ENCODE measurements around the gene RNF138. TPM values are rescaled to one million over a fixed set of nuclear protein-coding genes. Genes with fewer than 3 reads are reported as not detected.

RNF138 gene
- polyA plus RNA-seq, 2 of the 4 experiments (the other 2 are of a cell fraction) = 17.4 to 18.3 TPM

DNA sequence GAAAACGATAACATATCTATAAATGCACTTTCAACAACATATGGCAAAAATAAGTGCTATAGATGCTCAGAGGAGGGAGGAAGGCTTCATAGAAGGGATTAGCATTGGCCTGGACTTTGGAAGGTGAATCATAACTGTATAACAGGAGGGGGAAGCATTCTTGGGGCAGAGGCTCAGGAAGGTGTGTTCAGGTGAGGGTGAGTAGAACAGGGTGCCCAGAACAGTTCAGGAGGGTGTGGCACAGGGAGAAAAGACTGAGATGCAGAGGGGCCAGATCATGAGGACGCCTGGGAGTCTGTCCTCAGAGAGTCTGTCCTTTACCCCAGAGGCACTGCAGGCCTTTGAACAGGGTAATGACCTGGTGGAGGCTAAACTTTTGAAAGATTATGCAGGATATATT, 68.9 kb downstream of the RNF138 start:
- H3K4me1 ChIP-seq = no peaks in the 10 kb centered on the region
- ChIA-PET POLR2A (no interaction called here), CTCF (interaction anchor here (1.6 to 11.9 kb wide), 2 partner anchors 74 to 390 kb away, joined by 3 to 165 read pairs; no protein-coding TSS in a partner anchor)
- FAIRE-seq (no peak), DNase-seq (ENCODE audit: low read depth in 1 of 2, low spot score in 1 of 2) (no peak), ATAC-seq (no peak)
- H3K4me2 ChIP-seq = no peak overlapping the region
- WGBS (ENCODE audit: missing lambda C conversion rate) = 48% methylated on average over 2 of the region's 2 CpGs
- no peak overlapping the region for H3K4me3 ChIP-seq
- no peak overlapping the region for H3K27ac ChIP-seq
- H3K9me3 ChIP-seq = no peaks in the 10 kb centered on the region
- TF ChIP-seq KDM5A (IDR thresholded peaks at IDR 0.05) = no peak
- no peak for TF ChIP-seq MYC (IDR thresholded peaks at IDR 0.05; ENCODE audit: borderline replicate concordance, low read length)
- TF ChIP-seq, protein P1, sequence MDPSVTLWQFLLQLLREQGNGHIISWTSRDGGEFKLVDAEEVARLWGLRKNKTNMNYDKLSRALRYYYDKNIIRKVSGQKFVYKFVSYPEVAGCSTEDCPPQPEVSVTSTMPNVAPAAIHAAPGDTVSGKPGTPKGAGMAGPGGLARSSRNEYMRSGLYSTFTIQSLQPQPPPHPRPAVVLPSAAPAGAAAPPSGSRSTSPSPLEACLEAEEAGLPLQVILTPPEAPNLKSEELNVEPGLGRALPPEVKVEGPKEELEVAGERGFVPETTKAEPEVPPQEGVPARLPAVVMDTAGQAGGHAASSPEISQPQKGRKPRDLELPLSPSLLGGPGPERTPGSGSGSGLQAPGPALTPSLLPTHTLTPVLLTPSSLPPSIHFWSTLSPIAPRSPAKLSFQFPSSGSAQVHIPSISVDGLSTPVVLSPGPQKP (IDR thresholded peaks at IDR 0.05; ENCODE audit: low read depth, low read length) = no peak
- no peak for TF ChIP-seq RNF2 (IDR thresholded peaks at IDR 0.05; ENCODE audit: borderline replicate concordance, low read depth)
- no peak for TF ChIP-seq RAD21 (conservative IDR thresholded peaks at IDR 0.05 in 1 of 2, IDR thresholded peaks at IDR 0.05 in 1 of 2)
- TF ChIP-seq PHF8 (IDR thresholded peaks at IDR 0.05; ENCODE audit: borderline replicate concordance, low read depth) = no peak
- TF ChIP-seq ATOH8 (CRISPR knock-in tag; IDR thresholded peaks at IDR 0.05; ENCODE audit: low read depth) = no peak
- no peak for TF ChIP-seq CHD4 (IDR thresholded peaks at IDR 0.05; ENCODE audit: borderline replicate concordance)
- TF ChIP-seq KDM1A (IDR thresholded peaks at IDR 0.05; ENCODE audit: low read depth) = no peak
- no peak for TF ChIP-seq USF2 (IDR thresholded peaks at IDR 0.05)

GRCh38 chr18:32167980-32168730, 76.5 kb downstream of the RNF138 start:
- FAIRE-seq (no peak), ATAC-seq (no peak)

DNA sequence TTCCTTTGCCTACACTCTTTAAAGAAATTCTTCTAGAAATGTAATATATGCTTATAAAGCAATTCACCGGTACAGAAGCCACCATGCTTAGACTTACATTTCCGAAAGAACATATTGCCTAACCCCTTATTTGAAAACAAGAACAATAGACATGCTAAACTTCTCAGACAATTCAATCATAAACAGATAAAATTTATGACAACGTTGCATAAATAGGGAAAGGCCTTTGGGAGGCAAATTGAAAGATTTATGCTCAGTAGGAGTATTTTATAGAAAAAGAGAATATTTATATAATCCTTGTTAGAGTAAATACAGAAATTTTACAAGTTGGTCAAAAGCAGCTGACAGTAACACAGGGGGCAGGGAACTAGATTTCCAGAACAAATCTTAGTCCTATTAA, 82.0 kb downstream of the RNF138 start:
- no peak overlapping the region for H3K4me3 ChIP-seq
- no peak overlapping the region for H3K27ac ChIP-seq
- no peaks in the 10 kb centered on the region for H3K4me1 ChIP-seq
- H3K4me2 ChIP-seq = no peak overlapping the region
- ChIA-PET POLR2A (no interaction called here), CTCF (interaction anchor here (0.6 kb wide), 1 partner anchor 317 kb away, joined by 3 read pairs; no protein-coding TSS in a partner anchor)
- FAIRE-seq = no peak
- no peaks in the 10 kb centered on the region for H3K9me3 ChIP-seq
- no peak for ATAC-seq
- no peak for DNase-seq (ENCODE audit: low read depth in 1 of 2, low spot score in 1 of 2)
- WGBS (ENCODE audit: missing lambda C conversion rate) = 59% methylated on average over 3 of the region's 3 CpGs
- no peak for TF ChIP-seq HES2 (IDR thresholded peaks at IDR 0.05)
- no peak for TF ChIP-seq TP53 (CRISPR knock-in tag; IDR thresholded peaks at IDR 0.05)
- no peak for TF ChIP-seq E2F6 (IDR thresholded peaks at IDR 0.05; ENCODE audit: borderline replicate concordance, low read depth)
- no peak for TF ChIP-seq HEYL (CRISPR knock-in tag; IDR thresholded peaks at IDR 0.05)
- no peak for TF ChIP-seq REST (IDR thresholded peaks at IDR 0.05)
- TF ChIP-seq MAFK (IDR thresholded peaks at IDR 0.05; ENCODE audit: partially characterized antibody) = peak; percentile 27

More at GRCh38 chr18:32167980-32168730, 76.5 kb downstream of the RNF138 start:
- no peak for DNase-seq (ENCODE audit: low read depth in 1 of 2, low spot score in 1 of 2)
- no peak for TF ChIP-seq KDM5A (IDR thresholded peaks at IDR 0.05)
- TF ChIP-seq ZC3H11A (IDR thresholded peaks at IDR 0.05) = no peak
- no peak for TF ChIP-seq MAZ (IDR thresholded peaks at IDR 0.05; ENCODE audit: borderline replicate concordance, low read depth, low read length)
- no peak for TF ChIP-seq FOXS1 (CRISPR knock-in tag; IDR thresholded peaks at IDR 0.05)
- no peak for TF ChIP-seq GATA3 (IDR thresholded peaks at IDR 0.05; ENCODE audit: borderline replicate concordance)
- Histone ChIP-seq H3K27ac (no peak overlapping the region), H3K9me3 (no peaks in the 10 kb centered on the region), H3K4me3 (no peak overlapping the region), H3K4me2 (no peak overlapping the region), H3K4me1 (no peaks in the 10 kb centered on the region)
- CTCF ChIA-PET = interaction anchor here (2.0 kb wide), 1 partner anchor 10 kb away, joined by 8 read pairs; no protein-coding TSS in a partner anchor
- 6% methylated on average over 3 of the region's 3 CpGs for WGBS (ENCODE audit: missing lambda C conversion rate)
- POLR2A ChIA-PET = no interaction called here
